HTR-8/SVneo (cell line): Measurements from ENCODE around the gene MALAT1.
"Not testable (repeated sequence)": the region's sequence is repeated elsewhere in the genome, so short reads cannot be mapped to it uniquely, and the experiment has no call there.

Experiments
- DNase-seq: peaks from one replicate; pipeline ENCODE4 v3.0.0; 2011; ENCODE audit warnings: low spot score, mixed read lengths; ENCODE audit not compliant: insufficient read length
- FAIRE-seq: peaks from 2 replicates; lab custom pipeline; 2011; peaks lifted over from hg19 to GRCh38; lab: Jason Lieb, UNC

The MALAT1 gene

GRCh38 chr11:65497141-65498041, 1.5 kb upstream of the MALAT1 start:
- DNase-seq (peak; percentile 92), FAIRE-seq (peak; percentile 94)

- FAIRE-seq (no peak), DNase-seq (no peak)
Observed at GRCh38 chr11:65498042-65498726, 661 bp upstream of the MALAT1 start.

GRCh38 chr11:65498727-65498976, 193 bp upstream of the MALAT1 start:
- DNase-seq (no peak), FAIRE-seq (no peak)

GRCh38 chr11:65499713-65500386, 1.0 kb downstream of the MALAT1 start:
- DNase-seq, result no peak
- no peak for FAIRE-seq

- FAIRE-seq, result no peak
- no peak for DNase-seq
Observed at GRCh38 chr11:65500387-65501185, 1.7 kb downstream of the MALAT1 start.

- FAIRE-seq (no peak), DNase-seq (no peak)
Observed at GRCh38 chr11:65501186-65501471, 2.3 kb downstream of the MALAT1 start.

GRCh38 chr11:65501472-65502273, 2.8 kb downstream of the MALAT1 start:
- no peak for DNase-seq
- no peak for FAIRE-seq

GRCh38 chr11:65502274-65502554, 3.4 kb downstream of the MALAT1 start:
- FAIRE-seq (no peak), DNase-seq (no peak)

- no peak for DNase-seq
- FAIRE-seq, result no peak
Observed at GRCh38 chr11:65502555-65503367, 3.9 kb downstream of the MALAT1 start.

- FAIRE-seq (no peak), DNase-seq (no peak)
Observed at GRCh38 chr11:65503368-65503948, 4.6 kb downstream of the MALAT1 start.

GRCh38 chr11:65503949-65504673, 5.3 kb downstream of the MALAT1 start:
- FAIRE-seq, result no peak
- DNase-seq, result no peak

GRCh38 chr11:65504674-65505465, 6.0 kb downstream of the MALAT1 start:
- FAIRE-seq (no peak), DNase-seq (no peak)

- DNase-seq (no peak), FAIRE-seq (no peak)
Observed at GRCh38 chr11:65505466-65506289, 6.8 kb downstream of the MALAT1 start.

GRCh38 chr11:65506290-65506771, 7.5 kb downstream of the MALAT1 start:
- no peak for DNase-seq
- no peak for FAIRE-seq

- DNase-seq, result no peak
- FAIRE-seq, result no peak
Observed at GRCh38 chr11:65506772-65507505, 8.1 kb downstream of the MALAT1 start.

GRCh38 chr11:65512311-65512710, 13.5 kb downstream of the MALAT1 start:
- not testable (repeated sequence) for DNase-seq, FAIRE-seq
